HUES48 (cell line): Measurements from ENCODE around the gene CCL18.
"Not testable (repeated sequence)": the region's sequence is repeated elsewhere in the genome, so short reads cannot be mapped to it uniquely, and the experiment has no call there.

Experiments used
- H3K27ac ChIP-seq: one replicate; pipeline ENCODE4 v1.7.0; 2013; ENCODE audit warnings: low read depth, low read length, inconsistent platforms
- H3K27me3 ChIP-seq: 2 replicates; pipeline ENCODE4 v1.6.1; 2013; ENCODE audit warnings: mild to moderate bottlenecking, low read length; ENCODE audit not compliant: control insufficient read depth, insufficient read depth
- H3K36me3 ChIP-seq: 2 replicates; pipeline ENCODE4 v1.6.1; 2013; ENCODE audit warnings: low read length; ENCODE audit not compliant: control insufficient read depth, insufficient read depth
- H3K4me1 ChIP-seq: 2 replicates; pipeline ENCODE4 v1.6.1; 2013; ENCODE audit warnings: mild to moderate bottlenecking, low read length; ENCODE audit not compliant: control insufficient read depth, insufficient read depth
- H3K4me3 ChIP-seq: 2 replicates; pipeline ENCODE4 v1.5.1; 2013; ENCODE audit warnings: mild to moderate bottlenecking, low read depth, low read length
- H3K9ac ChIP-seq: 2 replicates; pipeline ENCODE4 v1.6.1; 2013; ENCODE audit warnings: mild to moderate bottlenecking, low read depth, low read length, moderate library complexity
- H3K9me3 ChIP-seq: 2 replicates; pipeline ENCODE4 v1.6.1; 2013; ENCODE audit warnings: low read length; ENCODE audit not compliant: control insufficient read depth, insufficient read depth

CCL18 gene

DNA sequence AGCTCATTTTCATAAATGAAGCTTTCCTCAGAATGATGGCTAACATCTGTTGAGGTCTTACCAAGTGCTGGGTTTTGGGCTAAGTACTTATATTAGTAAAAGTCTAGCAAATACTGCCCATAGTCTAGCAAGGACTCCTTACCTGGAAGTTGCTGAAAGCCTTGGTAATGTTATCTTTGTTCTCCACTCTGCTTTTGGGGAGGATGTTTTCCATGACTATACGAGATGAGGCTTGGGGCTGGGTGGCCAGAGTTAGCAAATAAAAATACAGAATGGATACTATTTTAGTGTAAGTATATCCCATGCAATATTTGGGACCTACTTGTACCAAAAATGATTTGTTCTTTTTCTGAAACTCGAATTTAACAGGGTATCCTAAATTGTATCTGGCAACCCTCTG is 7.7 kb downstream of the CCL18 start:
- H3K36me3 ChIP-seq, result no peaks in the 10 kb centered on the region

DNA sequence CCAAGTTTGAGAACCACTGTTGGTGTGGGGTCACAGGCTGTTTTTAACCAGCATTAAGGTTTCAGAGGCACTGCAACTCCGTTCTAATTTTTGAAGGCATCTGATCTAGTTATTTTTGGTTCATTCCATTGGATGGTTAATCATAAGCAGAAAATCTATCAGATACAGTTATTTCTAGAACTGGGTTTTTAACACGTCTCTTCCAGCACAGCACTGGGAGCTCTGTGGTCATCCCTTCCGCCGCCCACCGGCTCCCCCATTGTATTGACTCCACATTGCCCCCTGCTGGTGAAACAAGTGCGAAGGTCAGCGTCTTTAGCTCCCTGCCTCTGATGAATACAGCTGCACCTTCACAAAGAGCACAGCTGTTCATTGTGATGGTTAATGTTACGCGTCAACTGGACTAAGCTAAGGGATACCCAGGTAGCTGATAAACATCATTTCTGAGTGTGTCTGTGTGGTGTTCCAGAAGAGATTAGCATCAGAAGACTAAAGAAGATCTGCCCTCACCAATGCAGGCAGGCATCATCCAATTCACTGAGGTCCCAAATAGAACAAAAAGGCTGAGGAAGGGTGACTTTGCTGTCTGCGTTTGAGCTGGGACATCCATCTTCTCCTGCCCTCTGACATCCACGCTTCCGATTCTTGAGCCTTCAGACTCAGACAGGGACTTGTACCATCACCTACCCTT is 8.5 kb downstream of the CCL18 start:
- no peak overlapping the region for H3K27ac ChIP-seq
- H3K4me1 ChIP-seq, result no peaks in the 10 kb centered on the region
- H3K36me3 ChIP-seq, result no peaks in the 10 kb centered on the region
- no peak overlapping the region for H3K9ac ChIP-seq
- H3K4me3 ChIP-seq, result no peak overlapping the region
- no peaks in the 10 kb centered on the region for H3K27me3 ChIP-seq
- no peaks in the 10 kb centered on the region for H3K9me3 ChIP-seq

More for the DNA sequence above, 7.7 kb downstream of the CCL18 start:
- Histone ChIP-seq H3K9me3 (no peaks in the 10 kb centered on the region), H3K9ac (no peak overlapping the region), H3K4me3 (no peak overlapping the region), H3K27ac (no peak overlapping the region), H3K27me3 (no peaks in the 10 kb centered on the region), H3K4me1 (no peaks in the 10 kb centered on the region)

DNA sequence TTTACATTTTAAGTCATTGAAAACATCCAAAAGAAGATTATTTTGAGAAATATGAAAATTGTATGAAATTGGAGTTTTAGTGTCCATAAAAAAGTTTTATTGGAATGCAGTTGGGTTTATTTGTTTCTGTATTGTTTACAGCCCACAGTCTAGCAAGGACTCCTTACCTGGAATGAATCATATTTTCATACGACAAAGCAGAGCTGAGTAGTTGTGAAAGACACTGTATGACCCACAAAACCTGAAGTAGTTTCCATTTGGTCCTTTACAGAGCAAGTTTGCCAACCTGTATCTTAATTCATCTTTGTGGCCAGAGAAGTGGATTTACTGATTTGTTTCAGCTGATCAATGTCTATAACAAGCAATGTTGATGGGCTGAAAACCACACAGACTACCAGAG is 10.3 kb downstream of the CCL18 start:
- Histone ChIP-seq H3K27ac (no peak overlapping the region), H3K9ac (no peak overlapping the region), H3K27me3 (no peaks in the 10 kb centered on the region)

DNA sequence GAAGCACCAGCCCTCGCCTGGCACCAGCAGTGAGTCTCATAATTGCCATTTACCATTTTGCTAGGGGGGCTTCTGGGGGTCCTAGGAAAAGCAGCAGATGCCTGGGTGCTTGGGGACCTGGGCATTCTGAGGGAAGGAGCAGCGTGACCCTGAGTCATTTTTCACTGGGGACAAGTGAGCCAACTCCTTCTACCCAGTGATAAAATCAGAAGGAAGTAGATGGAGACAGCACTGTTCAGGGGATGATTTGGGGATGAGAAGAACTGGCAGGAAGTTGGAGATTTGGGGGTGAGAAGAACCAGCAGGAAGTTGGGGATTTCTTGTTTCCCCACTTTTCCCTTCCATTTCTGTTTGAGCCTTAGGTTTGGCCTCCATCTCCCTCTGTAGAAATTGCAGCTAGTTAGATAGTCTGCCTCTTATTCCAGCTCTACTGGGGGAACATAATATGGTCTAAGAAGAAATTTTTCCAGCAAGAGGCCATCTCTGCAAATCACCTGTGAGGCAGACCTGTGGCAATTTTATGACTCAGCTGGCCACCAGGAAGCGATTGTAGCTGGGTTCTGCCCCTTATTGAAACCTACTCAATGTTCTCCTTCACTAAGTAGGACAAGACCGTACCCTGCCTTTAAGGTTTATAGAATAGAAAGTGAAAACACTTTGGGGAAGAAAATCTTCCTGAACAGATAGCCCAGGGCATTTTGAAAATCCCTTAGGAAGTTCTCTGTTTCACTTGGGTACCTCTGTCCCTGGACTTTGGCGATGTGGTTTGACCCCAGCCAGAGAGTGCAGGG is 17.8 kb downstream of the CCL18 start:
- not testable (repeated sequence) for H3K27me3 ChIP-seq, H3K36me3 ChIP-seq, H3K27ac ChIP-seq, H3K4me3 ChIP-seq, H3K9ac ChIP-seq, H3K9me3 ChIP-seq
- H3K4me1 ChIP-seq, result peaks cover 12% of the 10 kb centered on the region; the same call in 1 of the 2 replicates

More for the DNA sequence above, 10.3 kb downstream of the CCL18 start:
- Histone ChIP-seq H3K36me3 (no peaks in the 10 kb centered on the region), H3K9me3 (no peaks in the 10 kb centered on the region), H3K4me3 (no peak overlapping the region), H3K4me1 (no peaks in the 10 kb centered on the region)

DNA sequence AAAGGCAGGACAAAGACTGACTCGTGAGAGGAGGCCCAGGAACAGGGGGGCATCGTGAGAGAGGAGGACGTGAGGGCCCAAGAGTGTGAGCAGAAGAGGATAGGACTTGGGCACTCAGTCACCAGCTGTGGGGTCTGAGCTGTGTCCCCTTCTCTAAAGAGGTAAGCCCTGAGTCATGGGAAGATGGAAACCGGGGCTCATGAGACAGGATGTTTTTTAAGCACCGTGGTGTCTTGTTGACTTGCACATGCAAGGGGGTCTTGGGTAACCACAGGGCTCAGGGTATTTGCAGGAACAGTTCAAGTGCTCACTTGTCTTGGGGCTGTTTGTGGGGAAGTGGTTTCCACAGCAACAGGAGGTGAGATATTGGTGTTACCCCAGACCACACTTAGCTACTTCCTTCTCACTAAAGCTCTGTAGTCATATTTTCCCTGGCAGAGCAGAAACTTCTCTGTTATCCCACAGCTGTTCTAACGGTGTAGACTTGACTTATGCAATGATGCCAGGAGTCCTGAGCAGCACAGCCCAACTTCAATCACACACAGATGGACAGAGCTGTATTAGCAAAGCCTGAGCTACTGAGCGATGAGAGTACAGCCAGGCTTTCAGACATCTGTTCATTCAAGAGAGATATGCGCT is 18.5 kb downstream of the CCL18 start:
- H3K4me1 ChIP-seq, result peaks cover 12% of the 10 kb centered on the region; the same call in 1 of the 2 replicates
- H3K27ac ChIP-seq, H3K36me3 ChIP-seq, H3K9me3 ChIP-seq, H3K4me3 ChIP-seq, H3K27me3 ChIP-seq, H3K9ac ChIP-seq: not testable (repeated sequence)

DNA sequence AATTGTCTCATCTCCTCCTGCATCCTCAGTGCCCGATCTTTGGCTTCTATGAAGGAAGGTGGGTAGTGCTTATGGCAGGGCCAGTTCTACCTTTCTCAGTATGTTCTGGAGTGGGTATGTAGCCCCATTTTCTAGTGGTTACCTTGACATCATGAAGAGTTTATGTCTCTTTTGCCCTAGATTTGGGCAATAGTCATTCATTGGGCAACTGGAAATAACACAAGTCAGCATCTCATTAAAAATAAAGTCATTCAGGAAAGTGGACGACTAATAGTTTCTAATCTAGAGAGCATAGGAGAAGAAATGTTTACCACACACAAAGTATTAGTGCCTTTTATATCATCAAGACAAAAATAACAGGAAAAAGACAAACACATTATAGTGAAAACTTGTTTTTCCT is 19.6 kb downstream of the CCL18 start:
- H3K4me3 ChIP-seq, H3K27ac ChIP-seq, H3K27me3 ChIP-seq, H3K9ac ChIP-seq, H3K9me3 ChIP-seq, H3K36me3 ChIP-seq: not testable (repeated sequence)
- H3K4me1 ChIP-seq, result peaks cover 12% of the 10 kb centered on the region; the same call in 1 of the 2 replicates

DNA sequence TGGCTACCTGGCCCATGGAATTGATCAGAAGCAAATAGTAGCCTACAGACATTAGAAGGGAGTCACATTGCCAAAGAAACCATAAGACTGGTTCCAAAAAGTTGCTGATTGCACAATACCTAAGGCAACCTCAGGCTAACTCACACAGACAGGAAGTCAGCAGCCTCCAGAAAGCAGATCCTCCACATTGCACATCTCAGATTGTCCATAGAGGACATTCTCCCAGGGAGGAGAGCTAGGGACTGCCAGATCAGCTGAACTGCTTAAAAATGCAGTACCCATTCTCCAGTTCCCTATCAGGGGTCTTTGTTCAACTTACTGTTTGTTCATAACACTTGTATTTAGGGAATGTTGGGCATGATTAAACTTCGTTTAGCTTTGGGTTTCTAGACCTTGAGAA is 21.7 kb downstream of the CCL18 start:
- Histone ChIP-seq H3K27ac (no peak overlapping the region), H3K36me3 (no peaks in the 10 kb centered on the region), H3K9ac (no peak overlapping the region), H3K27me3 (no peaks in the 10 kb centered on the region), H3K9me3 (no peaks in the 10 kb centered on the region), H3K4me3 (no peak overlapping the region), H3K4me1 (peaks cover 12% of the 10 kb centered on the region; the same call in 1 of the 2 replicates)

DNA sequence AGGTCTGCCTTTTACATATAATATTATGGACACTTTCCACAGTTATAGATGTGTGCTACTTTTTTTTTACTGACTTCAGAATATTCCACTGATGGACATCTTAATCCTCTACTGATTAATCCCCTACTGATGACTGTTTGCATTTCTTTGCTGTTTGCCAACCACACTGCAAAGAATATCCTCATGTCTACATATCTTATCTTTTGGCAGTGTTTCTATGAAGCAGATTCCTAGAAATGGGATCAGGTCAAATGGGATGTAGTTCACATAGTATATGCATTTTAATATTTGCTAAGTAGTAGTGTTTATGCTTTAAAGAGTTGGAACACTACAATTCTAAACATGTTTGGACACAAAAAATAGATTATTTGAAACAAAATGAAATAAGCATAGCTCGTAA is 22.7 kb downstream of the CCL18 start:
- Histone ChIP-seq H3K27ac (no peak overlapping the region), H3K27me3 (no peaks in the 10 kb centered on the region), H3K9ac (no peak overlapping the region), H3K9me3 (no peaks in the 10 kb centered on the region), H3K4me1 (peaks cover 12% of the 10 kb centered on the region; the same call in 1 of the 2 replicates), H3K36me3 (no peaks in the 10 kb centered on the region), H3K4me3 (no peak overlapping the region)

DNA sequence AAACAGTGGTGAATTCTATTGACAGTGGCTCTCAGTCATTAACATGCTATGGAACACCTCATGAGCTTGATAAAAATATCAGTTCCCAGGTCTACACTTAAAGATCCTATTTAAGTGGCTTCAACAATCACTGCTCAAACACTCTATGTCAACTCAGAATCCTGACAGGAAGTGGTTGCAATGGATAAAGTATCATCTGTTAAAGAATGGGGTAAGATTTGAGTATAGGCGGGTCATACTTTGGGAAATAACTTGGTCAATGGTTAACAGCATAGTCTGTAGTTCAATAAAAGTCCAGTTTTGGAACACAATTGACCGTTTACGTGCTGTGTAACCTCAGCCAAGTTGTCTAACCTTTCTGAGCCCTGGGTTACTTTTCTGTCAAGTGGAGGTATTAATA is 23.4 kb downstream of the CCL18 start:
- H3K27ac ChIP-seq, H3K36me3 ChIP-seq, H3K9ac ChIP-seq, H3K27me3 ChIP-seq, H3K4me3 ChIP-seq, H3K9me3 ChIP-seq: not testable (repeated sequence)
- H3K4me1 ChIP-seq, result peaks cover 12% of the 10 kb centered on the region; the same call in 1 of the 2 replicates

DNA sequence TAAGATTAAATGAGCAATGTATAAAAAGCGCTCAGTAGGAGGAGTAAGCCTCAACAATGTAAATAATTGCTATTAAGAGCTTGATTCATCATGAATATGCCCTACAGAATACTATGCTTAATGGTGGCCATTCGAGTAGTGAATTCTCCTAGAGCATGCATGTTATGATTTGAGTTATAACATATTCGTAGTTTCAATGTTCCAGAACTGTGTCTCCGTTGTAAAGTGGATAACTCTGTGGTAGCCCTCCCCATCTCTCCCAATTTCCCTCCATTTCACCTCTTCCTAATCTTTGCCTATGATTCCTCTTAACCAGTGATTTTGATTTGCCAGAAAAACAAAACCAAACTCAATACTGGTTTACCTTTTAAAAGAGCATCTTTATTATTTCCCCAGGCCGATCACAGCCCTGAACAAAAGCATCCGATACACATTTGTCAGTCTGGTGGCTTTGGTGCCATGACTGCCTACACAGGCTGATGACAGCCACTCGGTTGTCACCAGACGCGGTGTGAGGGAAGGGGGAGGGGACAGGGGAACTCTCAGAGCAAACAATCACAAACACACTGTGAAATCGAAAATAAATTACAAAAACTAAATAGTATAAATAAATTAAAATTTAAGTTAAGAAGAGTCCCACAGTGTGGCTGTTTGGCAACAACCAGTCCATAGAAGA is 24.0 kb downstream of the CCL18 start:
- H3K27ac ChIP-seq, H3K9ac ChIP-seq, H3K4me3 ChIP-seq: not testable (repeated sequence)

More for the DNA sequence above, 24.0 kb downstream of the CCL18 start:
- H3K36me3 ChIP-seq, H3K27me3 ChIP-seq, H3K9me3 ChIP-seq: not testable (repeated sequence)
- H3K4me1 ChIP-seq, result peaks cover 12% of the 10 kb centered on the region; the same call in 1 of the 2 replicates
